GF-D8 (cell line): ENCODE measurements around the gene JSRP1.

Source experiments
- DNase-seq: peaks from one replicate; lab custom pipeline; 2025; lab: John Stamatoyannopoulos, UW

Gene JSRP1

DNA sequence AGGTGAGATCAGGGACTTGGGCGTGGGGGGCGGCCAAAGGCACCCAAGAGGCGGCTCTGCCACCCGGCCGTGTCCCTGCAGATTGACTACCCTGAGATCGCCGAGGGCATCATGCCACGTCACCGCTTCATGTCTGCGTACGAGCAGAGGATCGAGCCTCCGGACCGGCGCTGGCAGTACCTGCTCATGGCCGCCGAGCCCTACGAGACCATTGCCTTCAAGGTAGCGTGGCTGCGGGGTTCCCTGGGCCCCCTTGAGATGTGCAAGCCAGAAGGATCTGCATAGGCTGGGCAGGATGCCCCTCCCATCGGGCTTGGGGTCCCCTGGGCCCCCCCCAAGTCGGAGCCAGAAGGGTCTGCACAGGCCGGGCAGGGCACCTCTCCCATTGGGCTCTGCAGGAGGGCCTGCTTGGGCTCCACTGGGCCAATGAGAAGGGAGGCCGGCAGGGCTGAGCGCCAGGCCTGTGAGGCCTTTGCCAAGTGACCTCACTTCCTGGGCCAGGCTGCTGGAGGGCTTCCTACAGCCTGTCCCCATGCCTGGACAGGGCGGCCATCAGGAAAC is 9.3 kb downstream of the JSRP1 start:
- no peak for DNase-seq

DNA sequence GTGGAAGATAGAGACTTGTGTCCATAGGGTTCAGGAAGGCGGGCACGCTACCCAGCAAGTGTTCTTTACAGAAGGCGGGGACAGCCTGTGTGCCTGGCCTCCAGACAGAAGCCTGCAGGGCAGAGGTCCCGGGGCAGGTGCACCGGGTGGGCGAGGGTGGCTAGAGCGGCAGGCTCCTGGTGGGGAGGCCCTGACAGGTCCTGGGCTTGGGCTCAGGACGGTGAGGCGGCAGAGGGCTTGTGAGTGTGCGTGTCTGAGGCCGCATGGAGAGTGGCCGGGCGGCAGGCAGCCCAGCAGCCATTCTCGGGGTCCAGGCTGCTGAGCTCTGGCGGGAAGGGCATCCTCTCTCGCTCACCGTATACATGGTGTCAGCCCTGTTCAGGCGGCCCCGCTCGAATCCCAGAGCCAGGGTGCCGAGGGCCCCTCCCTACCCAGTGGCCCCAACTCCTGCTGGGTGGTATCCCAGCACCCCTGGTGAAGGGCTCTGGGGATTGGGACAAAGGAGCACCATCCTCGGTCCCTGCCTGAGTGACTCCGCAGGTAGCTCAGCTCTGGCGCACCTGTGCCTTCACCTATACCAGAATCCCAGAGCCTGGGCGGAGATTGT is 10.1 kb downstream of the JSRP1 start:
- DNase-seq = no peak

DNA sequence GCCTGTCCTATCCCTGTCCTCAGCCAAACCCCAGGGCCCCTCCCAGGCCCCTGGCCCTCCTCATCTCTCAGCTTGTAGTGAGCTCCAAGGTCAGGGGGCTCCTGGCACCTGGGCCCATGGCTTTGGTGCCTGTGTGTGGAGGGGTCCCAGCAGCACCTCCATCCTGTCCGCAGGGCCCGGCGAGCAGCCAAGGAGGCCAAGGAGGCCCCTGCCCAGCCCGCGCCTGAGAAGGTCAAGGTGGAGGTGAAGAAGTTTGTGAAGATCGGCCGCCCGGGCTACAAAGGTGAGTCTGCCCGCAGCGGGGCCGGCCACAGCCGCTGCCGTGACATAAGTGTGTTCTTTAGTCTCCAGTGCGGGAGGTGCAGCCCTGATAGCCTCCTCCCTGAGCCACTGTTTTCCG is 10.9 kb downstream of the JSRP1 start:
- no peak for DNase-seq

DNA sequence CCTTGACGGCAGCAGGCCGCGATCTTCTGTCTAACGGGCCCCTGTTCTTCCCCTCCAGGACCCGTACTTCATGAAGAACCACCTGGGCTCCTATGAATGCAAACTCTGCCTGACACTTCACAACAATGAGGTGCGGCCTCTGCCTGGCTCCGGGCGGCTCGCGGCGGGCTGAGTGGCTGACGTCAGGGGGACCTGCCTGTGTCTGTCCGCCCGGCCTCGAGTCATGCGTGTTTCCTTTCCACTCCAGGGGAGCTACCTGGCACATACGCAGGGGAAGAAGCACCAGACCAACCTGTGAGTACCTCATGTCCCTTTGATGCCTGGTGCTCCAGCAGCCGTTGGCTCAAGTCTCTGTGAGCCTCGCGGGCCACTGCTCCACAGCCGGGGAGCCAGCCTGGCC is 11.7 kb downstream of the JSRP1 start:
- no peak for DNase-seq

DNA sequence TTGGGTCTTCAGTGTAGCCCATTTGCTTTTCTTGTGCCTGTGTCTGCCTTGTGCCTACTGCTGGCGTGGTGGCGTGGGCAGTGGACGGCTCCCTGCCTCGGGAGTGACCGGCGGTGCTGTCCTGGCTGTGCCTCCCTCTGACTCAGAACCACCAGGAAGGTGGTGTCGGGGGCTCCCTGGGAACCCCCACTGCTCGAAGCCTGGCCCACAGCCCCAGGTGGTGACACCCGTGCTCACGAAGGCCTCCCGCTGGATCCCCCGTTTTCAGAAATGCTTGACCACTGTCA is 12.1 kb downstream of the JSRP1 start:
- DNase-seq = no peak

DNA sequence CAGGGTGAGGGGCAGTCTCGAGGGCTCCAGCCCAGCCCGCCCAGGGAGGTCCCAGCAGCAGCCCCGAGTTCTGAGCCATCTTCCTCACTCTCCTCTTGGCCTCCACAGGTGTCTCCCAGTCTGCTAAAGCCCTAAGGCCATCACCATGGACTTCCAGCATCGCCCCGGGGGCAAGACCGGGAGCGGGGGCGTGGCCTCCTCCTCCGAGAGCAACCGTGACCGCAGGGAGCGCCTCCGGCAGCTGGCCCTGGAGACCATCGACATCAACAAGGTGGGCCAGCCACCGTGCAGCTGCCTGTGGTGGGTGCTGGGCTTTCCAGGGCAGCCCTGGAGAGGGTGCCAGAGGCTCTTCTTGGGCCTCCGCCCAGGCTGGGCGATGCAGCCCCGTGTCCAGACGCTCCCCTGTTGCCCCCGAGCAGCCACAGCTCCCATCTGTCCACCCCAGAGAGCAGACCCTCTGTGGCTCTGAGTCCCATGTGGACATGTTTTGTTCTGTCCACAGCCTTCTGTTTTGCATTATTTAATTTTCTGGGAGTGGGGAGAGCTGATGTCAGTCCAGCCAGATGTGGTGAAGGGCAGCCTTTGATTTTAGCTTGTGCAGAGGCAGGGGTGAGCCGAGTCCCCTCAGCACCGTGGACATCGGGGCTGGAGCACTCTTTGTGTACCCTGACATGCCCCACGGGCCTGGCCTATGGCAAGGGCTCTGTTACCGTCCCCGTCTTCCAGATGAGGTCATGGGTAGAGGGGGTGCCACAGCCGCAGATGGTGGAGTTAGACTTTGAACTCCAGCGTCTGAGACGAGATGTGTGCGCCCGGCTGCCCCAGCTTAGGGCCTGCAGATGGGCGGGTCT is 12.7 kb downstream of the JSRP1 start:
- no peak for DNase-seq

DNA sequence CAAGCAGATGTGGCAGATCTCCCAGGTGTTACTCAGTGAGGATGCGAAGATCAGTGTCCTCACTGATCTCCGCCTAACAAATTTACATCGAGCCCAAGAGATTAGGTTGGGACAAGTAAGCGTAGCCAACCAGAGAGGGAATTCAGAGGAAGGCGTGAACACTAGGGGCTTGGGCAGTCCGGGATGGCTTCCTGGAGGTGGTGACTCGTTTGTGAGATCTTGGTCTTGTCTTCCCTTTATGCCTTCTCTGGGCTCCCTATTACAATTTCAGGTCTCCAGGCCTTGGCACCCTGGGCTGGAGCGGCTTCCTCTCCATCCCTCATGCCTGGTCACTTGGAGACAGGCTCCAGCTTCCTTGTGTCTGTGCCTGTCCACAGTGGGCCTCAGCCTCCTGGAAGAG is 13.4 kb downstream of the JSRP1 start:
- DNase-seq = no peak

DNA sequence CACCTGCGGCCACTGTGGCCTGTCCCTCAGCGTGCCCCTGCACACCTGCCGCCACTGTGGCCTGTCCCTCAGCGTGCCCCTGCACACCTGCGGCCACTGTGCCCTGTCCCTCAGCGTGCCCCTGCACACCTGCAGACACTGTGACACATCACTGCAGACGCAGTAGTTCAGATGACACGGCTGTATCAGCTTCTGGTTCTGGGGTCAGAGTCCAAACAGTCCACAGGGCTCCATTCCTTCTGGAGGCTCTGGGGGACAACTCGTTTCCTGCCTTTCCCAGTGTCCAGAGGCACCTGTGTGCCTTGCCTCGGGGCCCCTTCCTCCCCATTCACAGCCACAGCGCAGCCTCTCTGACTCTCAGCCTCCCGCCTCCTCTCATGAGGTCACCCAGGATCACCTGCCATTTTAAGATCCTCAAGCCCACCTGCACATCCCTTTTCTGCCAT is 14.1 kb downstream of the JSRP1 start:
- no peak for DNase-seq

DNA sequence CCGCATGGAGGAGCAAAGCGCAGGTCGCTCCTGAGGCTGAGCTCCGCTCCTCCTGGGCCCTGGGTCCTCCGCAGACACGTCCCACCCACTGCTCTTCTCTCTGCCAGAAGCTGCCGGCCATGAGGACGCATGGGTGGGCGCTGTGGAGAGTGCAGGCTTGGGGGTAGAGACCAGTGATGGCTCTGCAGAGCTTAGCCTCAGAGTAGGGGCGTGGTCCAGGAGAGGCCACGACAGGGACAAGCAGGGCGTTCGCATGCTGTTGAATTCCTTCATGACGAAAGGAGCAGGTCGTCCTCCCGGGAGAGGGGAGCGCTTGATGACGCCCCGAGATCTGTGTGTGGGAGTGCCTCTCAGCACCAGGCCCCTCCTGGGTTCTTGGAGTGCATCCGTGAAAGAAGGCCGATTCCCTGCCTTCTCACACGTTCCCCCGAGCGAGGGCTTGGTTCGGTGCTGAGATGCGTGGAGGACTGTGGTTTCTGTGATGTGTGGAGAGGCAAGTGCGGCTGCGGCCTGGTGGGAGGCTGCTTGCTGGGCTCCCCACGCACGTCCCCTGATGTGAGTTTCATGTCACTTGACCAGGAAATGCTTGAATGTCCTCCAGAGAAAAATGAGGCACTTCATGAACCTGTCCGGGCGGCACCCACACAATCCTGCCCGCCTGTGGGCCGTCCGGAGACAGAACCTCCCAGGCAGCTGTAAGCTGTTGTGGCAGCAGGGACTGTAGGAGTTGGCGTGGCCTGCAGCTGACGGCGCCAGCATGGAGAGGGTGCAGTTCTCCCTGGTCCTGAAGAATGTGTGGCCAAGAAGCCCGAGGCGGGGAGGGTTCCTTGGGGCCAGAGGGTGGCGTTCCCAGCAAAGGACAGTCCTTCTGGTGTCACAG is 15.1 kb downstream of the JSRP1 start:
- no peak for DNase-seq

DNA sequence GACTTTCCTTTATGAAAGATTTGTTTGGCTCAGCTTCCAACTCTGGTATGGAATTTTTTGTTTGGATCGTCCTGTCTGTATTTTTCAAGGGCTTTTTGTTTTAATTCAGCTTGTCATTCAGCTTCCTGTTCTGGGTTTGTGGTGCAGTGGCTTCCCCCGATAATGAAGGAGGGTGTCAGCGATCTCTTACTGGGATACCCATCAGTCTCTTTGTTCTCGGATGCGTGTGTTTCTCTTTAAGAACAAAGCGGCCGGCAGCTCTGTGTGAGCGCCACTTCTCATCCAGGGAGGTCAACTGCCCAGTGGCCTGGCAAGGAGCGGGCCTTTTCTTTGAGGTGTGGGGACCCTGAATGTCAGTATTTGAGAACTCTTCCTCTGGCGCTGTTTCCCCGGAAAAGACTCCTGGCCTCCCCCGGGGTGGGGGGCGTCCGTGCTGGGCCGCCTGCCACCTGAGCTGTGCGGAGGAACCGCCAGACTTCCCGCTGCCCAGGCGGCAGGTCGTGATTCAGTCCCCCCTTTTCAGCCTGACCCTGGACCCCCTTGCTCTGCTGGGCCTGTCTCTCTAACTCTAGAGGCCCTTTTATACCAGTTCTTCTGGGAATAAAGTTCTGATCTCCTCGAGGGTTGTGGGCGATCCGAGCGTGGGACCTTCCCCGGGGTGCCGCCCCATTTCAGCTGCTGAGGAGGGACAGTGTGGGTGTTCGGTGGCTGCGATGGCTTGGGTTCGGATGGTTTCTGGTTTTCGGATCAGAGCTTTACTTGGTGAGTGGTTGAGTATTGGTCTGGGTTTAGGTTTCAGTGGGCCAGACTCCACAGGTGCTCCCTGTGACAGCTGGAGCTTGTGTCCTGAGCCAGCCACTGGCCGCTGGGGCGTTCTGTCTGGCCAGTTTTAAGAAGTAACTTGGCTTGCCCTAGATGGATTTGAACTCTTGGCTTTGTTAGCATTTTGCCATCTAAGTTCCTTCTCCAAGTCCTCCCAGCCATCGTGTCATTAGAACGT is 16.1 kb downstream of the JSRP1 start:
- peak; percentile 17 for DNase-seq

DNA sequence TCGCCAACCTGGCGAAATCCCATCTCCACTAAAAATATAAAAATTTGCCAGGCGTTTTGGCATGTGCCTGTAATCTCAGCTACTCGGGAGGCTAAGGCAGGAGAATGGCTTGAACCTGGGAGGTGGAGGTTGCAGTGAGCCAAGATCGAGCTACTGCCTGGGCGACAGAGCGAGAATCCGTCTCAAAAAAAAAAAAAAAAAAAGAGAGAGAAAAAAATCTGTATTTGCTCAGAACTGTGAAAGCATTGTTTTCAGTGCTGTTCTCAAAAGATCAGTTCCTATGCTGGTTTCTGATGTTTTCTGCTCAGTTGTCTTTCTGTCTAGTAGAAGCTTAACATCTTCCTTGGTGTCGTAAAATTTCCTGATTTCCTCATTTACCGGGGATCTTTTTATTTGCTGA is 17.0 kb downstream of the JSRP1 start:
- peak; percentile 11 for DNase-seq

DNA sequence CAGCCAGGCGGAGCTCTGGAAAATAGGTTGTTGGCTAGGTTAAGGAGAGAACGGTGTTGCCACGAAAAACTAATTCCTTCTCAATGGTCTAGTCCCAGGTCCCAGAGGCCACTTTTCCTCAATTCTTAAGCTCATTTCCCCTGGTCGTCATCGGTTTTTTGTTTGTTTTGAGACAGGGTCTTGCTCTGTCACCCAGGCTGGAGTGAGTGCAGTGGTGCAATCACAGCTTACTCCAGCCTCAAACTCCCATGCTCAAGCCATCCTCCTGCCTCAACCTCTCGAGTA is 18.4 kb downstream of the JSRP1 start:
- no peak for DNase-seq

DNA sequence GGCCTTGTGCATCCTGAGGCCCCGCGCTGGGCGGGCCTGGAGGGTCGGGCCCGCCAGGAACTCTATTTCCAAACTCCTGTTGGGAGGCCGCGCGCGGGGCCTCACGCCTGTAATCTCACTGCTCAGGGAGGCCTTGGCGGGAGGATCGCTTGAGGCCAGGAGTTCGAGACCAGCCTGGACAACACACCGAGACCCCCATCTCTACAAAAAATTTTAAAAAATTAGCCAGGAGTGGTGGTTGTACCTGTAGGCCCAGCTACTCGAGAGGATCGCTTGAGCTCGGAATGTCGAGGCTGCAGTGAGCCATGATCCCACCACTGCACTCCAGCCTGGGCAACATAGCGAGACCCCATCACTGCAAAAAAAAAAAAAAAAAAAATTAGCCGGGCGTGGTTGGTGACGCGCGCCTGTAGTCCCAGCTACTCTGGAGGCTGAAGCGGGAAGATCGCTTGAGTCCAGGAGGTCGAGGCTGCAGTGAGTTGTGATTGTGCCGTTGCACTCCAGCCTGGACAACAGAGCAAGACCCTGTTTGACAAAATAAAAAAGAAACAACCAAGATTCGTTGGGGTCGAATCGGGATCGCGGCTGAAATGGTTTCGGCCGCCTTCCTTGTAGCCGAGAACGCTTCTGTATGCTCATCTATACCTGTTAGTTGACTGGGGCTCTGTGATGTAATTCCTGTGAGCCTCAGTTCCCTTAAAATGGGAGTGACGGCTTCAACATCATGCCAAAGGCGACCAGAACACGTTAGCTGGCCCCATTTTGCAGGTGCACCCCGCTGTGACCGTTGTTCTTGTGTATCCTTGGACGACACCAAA is 19.0 kb downstream of the JSRP1 start:
- no peak for DNase-seq

DNA sequence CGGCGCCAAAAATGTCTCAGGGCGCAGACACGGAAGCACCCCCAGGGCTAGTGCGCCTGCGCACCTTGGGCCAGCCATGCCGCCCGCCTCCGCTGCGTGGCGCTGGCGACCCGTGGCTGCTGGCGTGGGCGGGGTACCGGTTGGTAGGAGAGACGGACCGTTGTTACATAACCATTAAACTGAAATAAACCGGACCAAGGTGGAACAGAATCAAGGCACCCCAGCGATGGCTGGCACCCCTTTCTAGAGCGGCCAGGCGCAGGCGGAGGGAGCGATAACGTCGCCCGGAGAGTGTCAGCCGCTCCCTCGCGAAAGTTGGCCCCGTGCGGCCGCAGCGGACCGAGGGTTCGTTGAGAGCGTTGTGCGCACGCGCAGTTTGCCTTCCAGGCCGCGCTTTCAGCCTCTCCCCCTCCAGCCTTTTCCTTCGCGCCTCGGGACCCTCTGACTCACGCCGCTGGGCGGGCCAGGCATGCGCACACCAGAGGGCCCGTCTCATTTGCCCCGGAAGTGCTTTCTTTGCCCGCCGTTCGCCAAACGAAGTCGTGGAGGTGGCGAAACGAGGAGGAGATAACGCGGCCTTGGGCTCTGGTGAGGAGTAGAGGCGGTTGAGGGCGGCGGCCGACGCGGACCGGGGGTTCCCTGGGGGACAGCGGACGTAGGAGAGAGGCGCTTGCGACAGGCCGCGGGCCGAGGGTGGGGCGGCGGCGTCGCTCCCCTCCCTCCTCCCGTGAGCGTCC is 19.7 kb downstream of the JSRP1 start, which contains the start of the genes PLEKHJ1 and SF3A2:
PLEKHJ1 (minus strand) TSS at position 16 of the 737 bp plus-strand sequence. CDS start 81 bp downstream, outside the sequence.
SF3A2 (plus strand) TSS at position 511 of the 737 bp plus-strand sequence. CDS start 6,595 bp downstream, outside the sequence.
- peak; percentile 94 for DNase-seq

DNA sequence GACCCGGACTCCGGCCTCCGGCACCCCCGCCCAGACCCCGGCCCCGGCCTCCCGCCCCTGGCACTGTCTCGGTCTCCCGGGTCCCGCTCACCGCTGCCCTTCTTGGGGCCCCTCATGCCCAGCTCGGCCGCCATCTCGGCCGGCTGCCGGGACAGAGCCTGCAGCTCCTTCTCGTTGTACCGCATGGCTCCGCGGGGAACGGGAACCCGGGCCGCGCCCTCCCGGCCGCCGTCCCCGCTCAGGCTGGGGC is 20.2 kb downstream of the JSRP1 start:
- no peak for DNase-seq

DNA sequence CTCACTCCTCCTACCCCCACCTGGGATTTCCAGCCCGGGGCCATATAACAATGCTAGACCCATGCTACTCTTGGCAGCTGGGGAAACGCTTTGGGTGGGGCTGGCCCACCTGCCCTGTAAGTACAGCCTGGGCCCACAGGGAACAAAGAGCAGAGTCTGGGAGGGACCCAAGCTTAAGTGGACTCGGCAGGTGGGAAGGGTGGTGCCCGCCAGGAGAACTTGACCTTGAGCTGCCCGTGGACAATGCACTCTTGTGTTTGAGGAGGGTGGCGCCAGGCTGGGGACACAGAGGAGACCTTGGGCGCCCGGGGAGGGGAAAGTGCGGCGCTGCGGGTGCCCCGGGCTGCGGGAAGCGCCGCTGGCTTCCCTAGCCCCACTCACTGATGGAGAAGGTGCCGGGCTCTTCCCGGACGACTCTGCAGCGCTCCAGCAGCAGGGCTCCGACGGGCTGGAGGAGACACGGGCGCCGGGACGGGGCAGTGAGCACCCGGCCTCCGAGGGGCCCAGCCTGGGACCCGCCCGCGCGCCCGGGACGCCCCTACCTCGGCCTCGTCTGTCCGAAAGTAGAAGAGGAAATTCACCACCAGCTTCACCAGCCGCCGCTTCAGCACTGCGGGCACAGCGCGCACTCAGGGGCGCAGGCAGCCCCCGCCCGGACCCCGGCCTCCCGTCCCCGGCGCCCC is 20.7 kb downstream of the JSRP1 start:
- no peak for DNase-seq

DNA sequence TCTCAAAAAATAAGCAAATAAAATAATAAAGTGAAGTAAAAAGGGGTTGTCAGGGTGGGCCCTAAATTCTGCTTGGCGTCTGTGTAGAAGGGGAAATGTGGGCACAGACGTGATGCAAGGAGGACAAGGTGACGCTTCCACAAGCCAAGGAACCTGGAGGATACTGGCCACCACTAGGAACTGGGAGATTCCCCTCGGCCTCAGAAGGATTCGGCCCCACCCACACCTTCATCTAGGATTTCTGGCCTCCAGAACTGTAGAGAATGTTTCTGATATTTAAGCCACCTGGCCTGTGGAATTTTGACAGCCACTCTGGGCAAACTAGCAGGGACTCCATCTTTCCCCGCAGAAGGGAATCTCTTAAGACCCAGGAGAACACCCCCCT is 21.2 kb downstream of the JSRP1 start:
- no peak for DNase-seq

DNA sequence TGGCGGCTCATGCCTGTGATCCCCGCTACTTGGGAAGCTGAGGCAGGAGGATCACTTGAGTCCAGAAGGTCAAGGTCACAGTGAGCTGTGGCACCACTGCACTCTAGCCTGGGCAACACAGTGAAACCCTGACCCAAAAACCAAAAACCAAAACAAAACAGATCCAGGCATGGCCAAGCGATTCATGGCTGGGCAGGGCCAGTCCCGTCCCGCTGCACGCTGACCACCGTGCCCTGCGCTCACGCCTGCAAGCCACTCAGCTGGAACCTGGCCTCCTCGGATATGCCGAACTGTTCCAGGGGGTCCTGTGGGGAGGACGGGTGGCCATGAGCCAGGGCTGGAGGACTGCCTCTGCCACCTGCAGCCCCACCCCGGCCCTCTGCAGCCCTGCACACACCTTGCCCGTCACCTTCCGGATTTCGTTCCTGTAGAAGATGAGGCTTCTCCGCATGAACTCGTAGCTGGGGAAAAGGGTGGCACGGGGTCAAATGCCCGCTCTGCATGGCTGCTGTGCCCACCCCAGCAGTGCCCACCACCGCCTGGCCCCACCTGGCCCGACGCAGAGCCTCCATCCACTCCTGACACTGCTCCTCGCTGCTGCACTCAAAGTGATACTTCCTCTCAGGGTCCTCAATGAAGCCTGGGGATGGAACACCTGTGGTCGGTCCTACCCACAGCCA is 22.5 kb downstream of the JSRP1 start:
- no peak for DNase-seq
